Lower lobe of right lung (tissue), 2 donors: ENCODE results near the gene GDI1. TPM values are rescaled to one million over a fixed set of nuclear protein-coding genes. Genes with fewer than 3 reads are reported as not detected.

Experiments
- ATAC-seq, 2 donors: fragments of 200-7000 bp; cut with Tn5 transposase; one replicate each; pipeline ENCODE4 v1.9.1; 2020 to 2022; ENCODE audit warnings: mild to moderate bottlenecking in 2 of 2, moderate library complexity in 2 of 2
- DNase-seq: peaks from one replicate; pipeline ENCODE4 v3.0.0-alpha.2; 2020
- H3K27ac ChIP-seq: fragments of 200-600 bp; one replicate; pipeline ENCODE4 v1.8.0; 2022
- H3K27me3 ChIP-seq: fragments of 200-600 bp; one replicate; pipeline ENCODE4 v1.8.0; 2022; ENCODE audit warnings: low read depth
- H3K36me3 ChIP-seq: fragments of 200-600 bp; one replicate; pipeline ENCODE4 v1.8.0; 2022; ENCODE audit warnings: mild to moderate bottlenecking
- H3K4me1 ChIP-seq: fragments of 200-600 bp; one replicate; pipeline ENCODE4 v1.8.0; 2022
- H3K4me3 ChIP-seq: fragments of 200-600 bp; one replicate; pipeline ENCODE4 v1.8.0; 2022; ENCODE audit warnings: mild to moderate bottlenecking
- H3K9me3 ChIP-seq: fragments of 200-600 bp; one replicate; pipeline ENCODE4 v1.8.0; 2022
- intact Hi-C: fragments of 100-400 bp; cut with DNase I; formaldehyde crosslinking; loops from one replicate; pipeline ENCODE4 v1.11.0; 2022
- total RNA-seq: library from RNA; stranded (reverse); fragmentation: NEBNext Ultra II Directional; extraction: Animal tissue kit (Norgen Biotek cat#: 25700); gene quantifications from one replicate; pipeline ENCODE4 v1.2.1, GENCODE V29; 2021
- TF ChIP-seq, protein P1 (sequence below): fragments of 200-600 bp; IDR thresholded peaks from one replicate; pipeline ENCODE4 v1.8.0; 2022; ENCODE audit warnings: antibody characterized with exemption, mild to moderate bottlenecking
- donor health status: DM: no; HTN: yes; CAD: no; lungs with severe emphysema.

The GDI1 gene
- total RNA-seq, 1 donor from 2014 or later = 111 TPM

DNA sequence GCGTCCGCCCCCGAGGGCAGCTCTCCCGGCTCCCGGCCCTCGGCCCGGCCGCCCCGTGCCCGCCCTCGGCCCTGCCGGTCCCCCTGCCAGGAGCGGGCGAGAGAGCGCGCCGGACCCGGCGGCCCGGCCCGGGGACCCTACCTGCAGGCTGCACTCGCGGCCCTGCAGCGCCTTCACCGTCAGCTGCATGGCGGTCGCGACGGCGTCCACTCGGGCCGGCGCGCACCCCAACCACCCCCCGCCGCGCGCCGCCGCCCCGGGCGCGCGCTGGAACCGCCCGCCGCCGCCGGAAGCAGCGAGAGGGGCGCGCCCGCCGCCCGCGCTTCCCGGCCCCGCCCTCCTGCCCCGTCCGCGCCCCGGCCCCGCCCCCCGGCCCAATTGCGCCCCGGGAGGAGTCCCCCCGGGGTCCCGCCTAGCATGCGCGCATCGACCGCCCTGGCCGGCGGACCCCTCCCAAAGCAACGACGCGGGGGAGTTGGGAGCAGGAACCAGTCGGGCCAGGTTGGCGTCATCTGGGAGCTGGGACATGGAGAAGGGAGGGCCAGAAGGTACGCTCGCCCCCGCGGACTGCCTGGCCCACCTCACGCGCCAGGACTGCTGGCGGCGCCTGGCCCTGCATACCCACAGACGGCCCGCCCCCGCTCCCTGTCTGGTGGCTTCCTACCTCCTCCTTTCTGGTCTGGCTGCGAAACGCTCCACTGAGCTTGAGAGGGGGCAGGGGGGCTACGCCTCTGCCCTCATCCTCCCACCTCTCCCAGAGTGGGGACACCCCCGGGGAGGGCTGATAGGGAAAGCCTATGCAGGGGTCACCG lies 49.6 kb downstream of the GDI1 start, which contains the start of gene UBL4A:
UBL4A (minus strand) TSS at position 220 of the 812 bp plus-strand sequence; CDS start at position 189, 31 bp downstream.
- TF ChIP-seq, protein P1, sequence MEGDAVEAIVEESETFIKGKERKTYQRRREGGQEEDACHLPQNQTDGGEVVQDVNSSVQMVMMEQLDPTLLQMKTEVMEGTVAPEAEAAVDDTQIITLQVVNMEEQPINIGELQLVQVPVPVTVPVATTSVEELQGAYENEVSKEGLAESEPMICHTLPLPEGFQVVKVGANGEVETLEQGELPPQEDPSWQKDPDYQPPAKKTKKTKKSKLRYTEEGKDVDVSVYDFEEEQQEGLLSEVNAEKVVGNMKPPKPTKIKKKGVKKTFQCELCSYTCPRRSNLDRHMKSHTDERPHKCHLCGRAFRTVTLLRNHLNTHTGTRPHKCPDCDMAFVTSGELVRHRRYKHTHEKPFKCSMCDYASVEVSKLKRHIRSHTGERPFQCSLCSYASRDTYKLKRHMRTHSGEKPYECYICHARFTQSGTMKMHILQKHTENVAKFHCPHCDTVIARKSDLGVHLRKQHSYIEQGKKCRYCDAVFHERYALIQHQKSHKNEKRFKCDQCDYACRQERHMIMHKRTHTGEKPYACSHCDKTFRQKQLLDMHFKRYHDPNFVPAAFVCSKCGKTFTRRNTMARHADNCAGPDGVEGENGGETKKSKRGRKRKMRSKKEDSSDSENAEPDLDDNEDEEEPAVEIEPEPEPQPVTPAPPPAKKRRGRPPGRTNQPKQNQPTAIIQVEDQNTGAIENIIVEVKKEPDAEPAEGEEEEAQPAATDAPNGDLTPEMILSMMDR = no peak
- Histone ChIP-seq H3K4me1 (peaks cover 25% of the 10 kb centered on the region), H3K36me3 (peaks cover 14% of the 10 kb centered on the region), H3K27me3 (no peaks in the 10 kb centered on the region), H3K4me3 (peak within 1 kb of the TSS; percentile 68), H3K9me3 (no peaks in the 10 kb centered on the region), H3K27ac (peak within 1 kb of the TSS; percentile 87)
- intact Hi-C loops = no loop called here
- DNase-seq = peak; percentile 83
- ATAC-seq = peak; percentile 62 to 63

DNA sequence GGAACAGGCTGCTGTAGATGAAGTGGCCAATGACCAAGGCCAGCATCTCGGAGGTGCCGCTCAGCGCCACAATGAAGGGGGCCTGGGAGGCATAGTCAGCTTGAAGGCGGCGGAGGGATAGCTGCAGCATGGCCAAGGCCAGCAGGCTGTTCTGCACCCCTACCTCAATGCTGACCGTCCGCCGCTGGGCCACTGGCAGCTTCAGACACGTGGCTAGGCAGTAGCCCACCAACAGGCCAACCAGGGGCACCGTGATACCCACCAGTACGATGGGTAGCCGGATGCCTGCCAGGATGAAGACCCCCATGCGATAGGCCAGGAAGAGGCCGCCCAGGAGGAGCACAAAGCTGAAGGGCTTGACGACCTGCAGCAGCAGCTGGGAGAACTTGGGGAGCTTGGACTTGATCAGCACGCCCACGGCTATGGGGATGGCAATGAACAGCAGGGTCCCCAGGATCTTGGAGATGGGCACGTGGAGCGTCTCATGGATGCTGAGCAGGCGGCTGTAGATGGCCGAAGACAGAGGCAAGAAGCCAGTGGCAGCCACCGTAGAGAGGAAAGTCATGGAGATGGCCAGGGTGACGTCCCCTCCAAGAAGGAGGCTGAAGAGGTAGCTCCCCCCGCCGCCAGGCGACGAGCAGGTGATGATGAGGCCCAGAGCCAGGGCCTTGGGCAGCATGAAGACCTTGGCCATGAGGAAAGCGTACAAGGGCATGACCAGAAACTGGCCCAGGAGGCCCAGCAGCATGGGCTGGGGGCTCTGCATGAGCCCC lies 50.8 kb downstream of the GDI1 start:
- H3K27ac ChIP-seq = no peak overlapping the region
- peaks cover 14% of the 10 kb centered on the region for H3K36me3 ChIP-seq
- TF ChIP-seq, protein P1 = no peak
- peaks cover 25% of the 10 kb centered on the region for H3K4me1 ChIP-seq
- intact Hi-C loops = no loop called here
- no peak for DNase-seq
- H3K27me3 ChIP-seq = no peaks in the 10 kb centered on the region
- H3K4me3 ChIP-seq = no peak overlapping the region
- H3K9me3 ChIP-seq = no peaks in the 10 kb centered on the region
- ATAC-seq = no peak

DNA sequence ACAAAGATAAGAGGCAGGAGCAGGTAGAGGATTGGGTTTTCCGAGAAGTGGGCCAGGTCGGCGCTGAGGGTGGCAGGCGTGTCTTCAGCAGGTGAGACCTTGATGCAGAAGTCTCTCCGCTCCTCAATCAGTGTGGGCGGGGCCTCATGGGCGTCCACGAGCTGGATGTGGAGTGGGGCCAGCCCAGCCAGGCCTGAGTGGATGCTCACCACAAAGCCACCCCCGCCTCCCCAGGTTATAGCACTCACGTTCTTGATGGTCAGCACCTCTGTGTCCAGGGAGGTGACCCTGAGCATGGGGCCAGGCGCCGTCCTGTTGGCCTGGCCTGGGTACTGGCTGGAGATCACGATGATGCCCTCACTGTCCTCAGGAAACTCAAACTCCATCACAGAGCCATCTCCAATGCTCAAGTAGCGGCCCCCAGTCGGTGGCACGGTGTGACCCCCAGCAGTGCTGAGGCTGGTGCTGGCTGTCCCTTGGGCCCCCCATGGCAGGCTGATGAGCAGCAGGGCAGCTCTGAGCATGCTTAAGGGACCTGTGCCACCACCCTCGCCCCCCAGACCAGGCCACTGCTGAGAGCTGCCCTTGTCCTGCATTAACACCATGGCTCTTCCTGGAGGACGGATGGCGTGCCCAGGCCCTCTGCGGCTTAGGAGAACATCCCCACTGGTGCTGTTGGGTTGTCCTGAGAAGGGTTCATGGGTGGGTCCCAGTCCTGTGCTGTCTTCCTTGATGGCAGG lies 51.6 kb downstream of the GDI1 start:
- intact Hi-C loops = no loop called here
- Histone ChIP-seq H3K27ac (no peak overlapping the region), H3K9me3 (no peaks in the 10 kb centered on the region), H3K4me1 (peaks cover 25% of the 10 kb centered on the region), H3K27me3 (no peaks in the 10 kb centered on the region), H3K4me3 (no peak overlapping the region), H3K36me3 (peaks cover 14% of the 10 kb centered on the region)
- DNase-seq = no peak
- ATAC-seq = no peak
- TF ChIP-seq, protein P1 = no peak

DNA sequence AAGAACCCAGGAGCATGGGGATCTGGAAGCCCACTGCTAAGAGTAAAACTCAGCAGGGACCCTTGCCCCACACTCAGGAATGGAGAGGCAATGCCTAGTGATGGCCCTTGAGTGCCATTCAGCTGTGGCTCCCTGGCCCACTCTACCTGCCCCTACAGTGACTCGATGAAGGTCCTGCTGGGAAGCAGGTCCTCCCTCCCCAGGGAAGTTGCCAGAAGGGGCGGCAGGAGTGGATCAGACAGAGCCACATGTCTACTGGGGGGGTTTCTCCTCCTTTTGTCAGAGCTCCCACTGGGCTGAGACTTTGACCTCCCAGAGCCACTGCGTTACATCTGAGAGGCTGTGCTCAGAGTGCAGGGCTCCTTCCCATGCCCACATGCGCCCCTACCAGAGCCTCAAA lies 52.2 kb downstream of the GDI1 start:
- H3K4me1 ChIP-seq = peaks cover 25% of the 10 kb centered on the region
- no peak for ATAC-seq
- H3K36me3 ChIP-seq = peaks cover 12% of the 10 kb centered on the region
- intact Hi-C loops = no loop called here
- H3K27me3 ChIP-seq = no peaks in the 10 kb centered on the region
- DNase-seq = no peak
- TF ChIP-seq, protein P1 = no peak
- H3K27ac ChIP-seq = no peak overlapping the region
- H3K9me3 ChIP-seq = no peaks in the 10 kb centered on the region
- H3K4me3 ChIP-seq = peak overlapping the region; percentile 63

DNA sequence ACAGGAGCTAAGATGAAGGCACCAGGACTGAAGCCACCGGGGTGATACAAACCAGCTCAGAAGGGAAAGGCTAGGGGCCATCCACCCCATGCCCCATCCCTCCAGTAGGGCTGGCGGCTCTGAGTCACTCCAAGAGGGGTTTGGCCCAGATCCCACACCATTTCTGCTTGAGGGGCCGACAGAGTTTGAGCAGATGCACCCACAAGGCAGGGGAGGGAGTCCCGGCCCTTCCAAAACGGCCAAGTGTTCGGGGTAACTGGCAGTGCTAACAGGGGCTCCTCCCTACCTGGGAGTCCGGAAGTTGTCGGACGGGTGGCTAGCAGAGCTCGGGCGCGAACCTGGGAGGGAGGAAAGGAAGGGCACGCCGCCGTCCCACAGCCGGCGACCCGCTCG lies 53.1 kb downstream of the GDI1 start:
- no peaks in the 10 kb centered on the region for H3K27me3 ChIP-seq
- peak; percentile 21 to 25 for ATAC-seq
- H3K9me3 ChIP-seq = no peaks in the 10 kb centered on the region
- peak overlapping the region; percentile 94 for H3K27ac ChIP-seq
- peak overlapping the region; percentile 63 for H3K4me3 ChIP-seq
- H3K36me3 ChIP-seq = peaks cover 3% of the 10 kb centered on the region
- TF ChIP-seq, protein P1 = no peak
- peaks cover 24% of the 10 kb centered on the region for H3K4me1 ChIP-seq
- intact Hi-C loops = no loop called here
- DNase-seq = no peak
